ENCODE measurements around the gene EXOSC5.
"Not testable (repeated sequence)": the region's sequence is repeated elsewhere in the genome, so short reads cannot be mapped to it uniquely, and the experiment has no call there.

EXOSC5 gene

DNA sequence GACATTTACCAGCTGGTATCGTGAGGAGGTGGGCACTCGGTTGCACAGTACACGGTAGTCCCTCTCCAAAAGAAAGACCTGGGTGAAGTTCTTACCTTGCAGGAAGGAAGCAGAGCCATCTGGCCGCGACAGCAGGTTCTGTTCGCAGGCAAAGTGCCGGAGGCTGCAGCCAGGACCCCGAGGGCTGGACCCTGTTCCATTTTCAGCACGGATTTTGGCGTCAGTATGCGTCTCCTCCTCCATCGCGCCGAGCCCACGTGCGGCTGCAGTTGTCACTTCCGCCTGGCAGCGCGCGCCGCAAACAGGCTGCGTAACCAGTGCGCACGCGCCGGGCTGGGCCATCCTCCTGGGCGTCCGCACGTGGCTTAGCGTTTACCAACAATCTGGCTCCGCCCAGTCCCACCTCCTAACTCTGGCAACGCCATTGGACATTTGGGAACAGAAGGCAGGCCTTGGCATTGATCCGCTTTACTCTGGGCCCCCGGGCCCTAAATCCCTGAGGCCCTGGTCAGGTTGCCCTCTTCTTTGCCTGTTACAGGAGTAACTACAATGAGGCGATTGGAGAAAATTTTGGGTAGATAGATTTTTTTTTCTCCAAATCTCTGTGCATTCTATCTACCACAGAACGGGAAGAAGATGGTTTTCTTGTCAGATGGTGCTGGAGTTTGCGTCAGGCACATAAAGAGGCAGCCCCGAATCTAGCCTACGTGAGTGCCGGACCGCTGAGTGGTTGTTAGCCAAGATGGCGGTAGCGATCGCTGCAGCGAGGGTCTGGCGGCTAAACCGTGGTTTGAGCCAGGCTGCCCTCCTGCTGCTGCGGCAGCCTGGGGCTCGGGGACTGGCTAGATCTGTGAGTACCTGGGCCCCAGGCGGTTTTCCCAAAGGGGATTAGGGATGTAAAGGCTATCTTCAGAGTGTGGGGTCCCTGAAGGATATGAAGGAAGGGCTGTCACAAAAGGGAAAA, at the start of gene EXOSC5, which contains the start of gene BCKDHA:
Gene EXOSC5, minus strand, starts transcription at position 274 of the 964 bp plus-strand sequence. Its CDS starts 31 bp downstream, at position 243.
Gene BCKDHA, plus strand, starts transcription at position 733 of the 964 bp plus-strand sequence. Its CDS starts 10 bp downstream, at position 743.
- peak; percentile 100 for DNase-seq

DNA sequence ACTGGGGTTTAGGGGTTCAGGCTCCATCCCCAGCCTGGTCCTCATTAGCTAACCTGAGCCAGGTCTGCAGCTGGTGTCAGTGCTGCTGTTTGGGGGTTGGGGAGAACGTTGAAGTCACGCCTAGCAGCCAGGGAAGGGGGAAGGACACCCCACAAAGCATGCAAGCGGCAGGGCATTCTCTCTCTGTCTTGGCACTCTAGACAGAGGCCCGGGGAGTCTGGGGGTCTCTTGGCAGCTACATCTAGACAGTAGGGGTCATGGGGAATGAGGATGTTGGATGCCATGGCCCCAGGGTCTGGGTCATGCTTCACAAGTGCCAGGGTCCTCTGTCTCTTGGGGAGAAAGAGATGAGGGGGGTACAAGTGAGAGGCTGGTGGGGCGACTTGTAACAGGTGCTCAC, 48.4 kb upstream of the EXOSC5 start:
- no peak for DNase-seq

DNA sequence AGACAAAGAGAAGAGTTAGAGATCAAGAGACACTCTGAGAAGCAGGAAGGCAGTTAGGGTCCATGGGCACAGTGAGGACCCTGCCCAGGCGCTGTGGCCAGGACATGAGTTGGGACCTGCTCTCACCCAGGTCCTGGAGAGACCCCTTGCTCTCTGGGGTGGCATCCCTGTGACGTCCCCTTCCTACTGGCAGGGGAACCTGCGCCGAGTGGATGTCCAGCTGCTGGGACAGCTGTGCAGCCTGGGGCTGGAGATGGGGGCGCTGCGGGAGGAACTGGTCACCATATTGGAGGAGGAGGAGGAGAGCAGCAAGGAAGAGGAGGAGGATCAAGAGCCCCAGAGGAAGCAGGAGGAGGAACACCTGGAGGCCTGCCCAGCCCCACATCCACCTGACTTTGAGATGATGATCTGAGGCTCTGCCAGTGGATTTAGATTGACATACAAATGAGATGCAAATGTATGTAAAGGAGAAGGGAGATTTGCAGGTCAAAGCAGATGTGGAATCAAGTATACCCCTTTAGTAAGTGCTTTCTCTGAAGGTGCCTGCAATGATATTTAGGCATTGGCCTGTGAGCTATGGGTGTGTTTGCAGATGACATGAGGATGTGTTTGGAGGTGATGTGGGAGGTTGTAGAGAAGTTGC, 46.8 kb upstream of the EXOSC5 start:
- no peak for DNase-seq

DNA sequence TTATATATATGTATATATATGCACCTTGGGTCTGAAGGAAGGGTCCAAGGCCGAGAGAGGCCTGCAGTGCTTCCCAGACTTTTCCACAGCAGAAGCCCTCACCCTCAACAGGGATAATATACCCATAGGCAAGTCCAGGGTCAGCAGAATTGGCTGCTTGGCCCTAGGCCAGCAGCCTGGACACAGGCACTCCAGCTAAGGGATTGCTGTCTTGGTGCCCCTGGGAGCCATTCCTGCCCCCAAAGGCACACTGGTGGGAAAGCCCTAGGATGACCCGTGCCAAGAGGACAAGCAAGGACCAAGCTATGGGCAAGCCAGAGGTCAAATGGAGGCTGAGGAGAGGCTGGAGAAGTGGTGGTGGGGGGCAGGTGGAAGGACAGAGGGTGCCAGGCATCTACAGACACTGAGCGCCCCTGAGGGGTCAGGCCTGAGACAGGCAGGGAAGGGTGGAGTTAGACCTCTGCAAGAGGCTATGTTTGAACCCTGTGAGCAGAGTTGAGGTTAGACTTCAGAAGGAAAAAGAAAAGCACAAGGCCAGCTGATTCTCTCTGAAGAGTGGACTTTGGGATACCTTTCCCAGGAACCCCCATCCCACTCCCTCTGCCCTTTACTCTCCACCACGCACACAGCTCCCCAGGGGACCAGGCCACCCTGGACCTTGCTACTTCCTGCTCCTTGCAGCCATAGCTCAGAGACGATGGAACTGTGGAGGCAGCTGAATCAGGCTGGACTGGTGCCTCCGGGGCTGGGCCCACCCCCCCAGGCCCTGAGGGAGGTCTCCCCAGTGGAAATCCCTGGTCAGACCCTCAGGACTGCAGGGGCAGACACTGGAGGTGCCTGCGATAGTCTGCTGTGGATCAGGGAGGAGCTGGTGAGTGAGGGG, 45.6 kb upstream of the EXOSC5 start, which contains the start of gene ERICH4:
Gene ERICH4, plus strand, starts transcription at position 684 of the 883 bp plus-strand sequence. Its CDS starts 14 bp downstream, at position 698.
- DNase-seq, result no peak

DNA sequence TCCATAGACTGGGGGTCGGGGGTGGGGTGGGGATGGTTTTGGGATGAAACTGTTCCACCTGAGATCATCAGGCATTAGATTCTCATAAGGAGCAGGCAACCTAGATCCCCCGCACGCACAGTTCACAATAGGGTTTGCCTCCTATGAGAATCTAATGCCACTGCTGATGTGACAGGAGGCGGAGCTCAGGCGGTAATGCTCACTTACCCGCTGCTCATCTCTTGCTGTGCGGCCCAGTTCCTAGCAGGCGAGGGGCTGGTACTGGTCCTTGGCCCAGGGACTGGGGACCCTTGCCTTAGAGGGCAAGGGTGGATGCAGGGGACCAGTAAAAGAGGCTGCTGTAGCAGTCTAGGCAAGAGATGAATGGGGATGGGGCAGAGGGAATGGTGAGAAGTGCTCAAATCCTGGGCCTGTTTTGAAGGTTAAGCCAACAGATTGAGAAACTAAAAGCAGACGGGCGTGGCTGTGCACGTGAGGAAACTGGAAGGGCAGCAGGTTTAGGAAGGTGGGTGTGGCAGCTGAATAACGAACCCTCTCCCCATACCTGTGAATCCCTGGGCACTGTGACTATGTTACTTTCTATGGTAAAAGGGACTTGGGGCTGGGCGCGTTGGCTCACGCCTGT, 44.3 kb upstream of the EXOSC5 start:
- no peak for DNase-seq

DNA sequence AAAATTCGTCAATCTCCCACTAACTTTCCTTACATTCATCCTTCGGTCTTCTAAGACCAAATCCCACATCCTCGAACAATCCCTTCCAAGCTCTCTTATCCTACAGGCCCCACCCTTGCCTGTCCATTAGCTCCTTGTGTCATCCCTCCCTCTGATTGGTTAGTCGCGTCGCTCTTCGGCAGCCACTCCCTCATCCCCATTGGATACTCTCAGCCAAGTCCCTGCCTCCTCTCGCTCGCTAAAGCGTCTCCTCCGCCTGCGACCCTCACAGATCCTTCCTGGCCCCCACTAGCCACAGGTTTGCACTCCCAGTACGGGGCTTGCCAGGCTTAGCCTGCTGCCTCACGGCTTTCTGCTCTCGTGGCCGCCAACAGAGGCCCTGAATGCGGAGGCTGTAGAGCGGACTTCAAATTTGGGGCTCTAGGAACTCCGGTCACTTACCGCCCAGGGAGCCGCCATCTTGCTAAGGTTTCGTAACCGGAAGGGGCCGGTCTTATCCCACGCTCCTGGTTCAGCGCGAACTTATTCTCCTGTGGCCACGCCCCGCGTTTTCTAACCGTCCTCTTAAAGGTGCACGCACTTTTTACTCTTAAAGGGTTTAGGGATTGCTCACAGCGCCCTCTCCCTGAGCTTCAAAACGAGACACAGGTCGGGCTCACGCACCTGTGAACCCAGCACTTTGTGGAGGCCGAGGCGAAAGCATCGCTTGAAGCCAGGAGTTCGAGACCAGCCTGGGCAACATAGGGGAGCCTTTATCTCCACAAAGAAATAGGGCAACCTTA, 42.5 kb upstream of the EXOSC5 start, which contains the start of gene DMAC2:
Gene DMAC2, minus strand, starts transcription at position 472 of the 782 bp plus-strand sequence. Its CDS starts 13 bp downstream, at position 459.
- peak; percentile 100 for DNase-seq

DNA sequence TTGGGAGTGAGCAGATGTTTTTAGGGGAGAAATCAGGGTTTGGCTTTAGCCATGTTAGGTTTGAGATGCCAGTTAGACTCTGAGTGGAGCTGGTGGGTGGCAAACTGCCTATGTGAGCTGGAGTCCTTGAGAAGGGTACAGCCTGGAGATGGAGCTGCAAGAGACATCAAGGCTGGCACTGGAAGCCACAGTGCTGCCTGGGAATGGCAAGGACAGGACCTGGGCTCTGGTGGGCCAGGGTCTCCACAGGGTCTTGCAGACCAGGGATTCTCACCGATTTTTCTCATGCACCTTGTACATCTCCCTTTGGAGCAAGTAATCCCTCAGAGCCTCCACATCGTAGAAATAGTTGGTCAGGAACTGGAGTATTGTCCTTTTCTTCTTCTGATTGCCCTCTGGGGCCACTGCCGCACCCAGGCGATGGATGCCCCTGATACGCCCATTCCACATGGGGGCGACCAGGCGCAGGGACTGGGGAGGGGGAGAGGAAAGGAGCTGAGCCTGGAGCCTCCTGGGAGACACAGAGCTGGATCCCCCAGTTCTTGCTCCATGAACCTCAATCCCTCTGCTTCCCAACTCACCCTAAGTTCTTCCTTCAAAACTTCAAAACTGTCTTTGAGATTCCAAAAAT, 40.9 kb upstream of the EXOSC5 start:
- no peak for DNase-seq

DNA sequence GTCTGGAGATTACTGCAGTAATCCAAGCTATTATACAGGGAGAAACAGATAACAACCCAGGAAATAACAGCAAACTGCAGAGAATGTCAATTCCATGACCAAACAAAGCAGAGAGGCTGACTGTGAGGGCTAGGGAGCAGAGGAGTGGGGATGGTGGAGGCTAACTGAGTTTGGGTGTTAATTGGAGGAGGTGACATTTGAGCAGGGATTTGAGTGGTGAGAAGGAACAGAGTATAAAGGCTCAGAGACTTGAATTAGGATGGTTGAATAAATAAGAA, 39.5 kb upstream of the EXOSC5 start:
- DNase-seq, result no peak

DNA sequence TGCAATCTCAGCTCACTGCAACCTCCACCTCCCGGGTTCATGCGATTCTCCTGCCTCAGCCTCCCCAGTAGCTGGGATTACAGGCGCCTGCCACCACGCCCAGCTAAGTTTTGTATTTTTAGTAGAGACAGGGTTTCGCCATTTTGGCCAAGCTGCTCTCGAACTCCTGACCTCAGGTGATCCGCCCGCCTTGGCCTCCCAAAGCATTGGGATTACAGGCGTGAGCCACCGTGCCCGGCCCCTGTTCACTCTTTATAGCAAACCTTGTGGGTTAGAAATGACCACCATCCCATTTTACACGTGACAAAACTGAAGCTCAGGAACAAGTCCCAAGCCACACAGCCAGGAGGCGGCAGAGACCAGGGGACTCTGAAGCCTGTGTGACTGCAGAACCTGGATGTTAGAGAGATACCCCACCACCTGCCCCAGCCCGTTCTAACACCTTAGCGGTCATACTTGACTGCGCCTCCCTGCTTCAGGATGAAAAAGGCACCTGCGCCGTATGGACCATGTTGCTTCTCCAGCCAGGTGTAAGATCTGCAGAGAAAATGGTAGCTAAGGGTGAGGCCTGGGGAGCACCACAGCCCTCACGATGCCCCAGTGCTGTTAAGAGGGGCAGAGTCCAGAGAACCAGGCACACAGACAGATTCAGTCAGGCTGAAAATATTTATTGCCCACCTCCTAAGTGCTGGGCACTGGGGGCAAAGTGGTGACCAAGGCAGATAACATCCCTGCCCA, 38.9 kb upstream of the EXOSC5 start:
- DNase-seq, result no peak

DNA sequence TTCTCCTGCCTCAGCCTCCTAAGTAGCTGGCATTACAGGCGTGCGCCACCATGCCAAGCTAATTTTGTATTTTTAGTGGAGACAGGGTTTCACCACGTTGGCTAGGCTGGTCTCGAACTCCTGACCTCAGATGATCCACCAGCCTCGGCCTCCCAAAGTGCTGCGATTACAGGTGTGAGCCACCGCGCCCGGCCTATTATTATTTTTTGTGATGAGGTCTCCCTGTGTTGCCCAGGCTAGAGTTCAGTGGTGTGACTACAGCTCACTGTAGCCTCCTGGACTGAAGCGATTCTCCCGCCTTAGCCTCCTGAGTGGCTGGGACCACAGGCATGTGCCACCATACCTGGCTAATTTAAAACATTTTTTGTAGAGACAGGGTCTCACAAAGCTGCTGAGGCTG, 38.2 kb upstream of the EXOSC5 start:
- DNase-seq, result not testable (repeated sequence)

DNA sequence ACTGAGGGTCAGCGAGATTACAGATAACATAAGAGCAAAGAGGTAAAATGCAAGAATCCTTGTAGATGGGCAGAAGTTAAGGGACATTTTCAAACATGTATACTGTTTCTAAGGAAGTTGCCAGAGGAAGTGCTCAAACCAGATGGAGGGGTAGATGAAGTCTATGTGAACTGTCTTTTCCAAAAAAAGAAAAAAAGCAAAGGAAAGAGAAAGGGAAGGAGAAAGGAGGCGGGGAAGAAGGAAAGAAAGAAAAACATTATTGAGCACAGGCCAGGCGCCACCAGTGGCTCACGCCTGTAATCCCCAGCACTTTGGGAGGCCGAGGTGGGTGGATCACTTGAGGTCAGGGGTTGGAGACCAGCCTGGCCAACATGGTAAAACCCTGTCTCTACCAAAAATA, 37.3 kb upstream of the EXOSC5 start:
- DNase-seq, result no peak

DNA sequence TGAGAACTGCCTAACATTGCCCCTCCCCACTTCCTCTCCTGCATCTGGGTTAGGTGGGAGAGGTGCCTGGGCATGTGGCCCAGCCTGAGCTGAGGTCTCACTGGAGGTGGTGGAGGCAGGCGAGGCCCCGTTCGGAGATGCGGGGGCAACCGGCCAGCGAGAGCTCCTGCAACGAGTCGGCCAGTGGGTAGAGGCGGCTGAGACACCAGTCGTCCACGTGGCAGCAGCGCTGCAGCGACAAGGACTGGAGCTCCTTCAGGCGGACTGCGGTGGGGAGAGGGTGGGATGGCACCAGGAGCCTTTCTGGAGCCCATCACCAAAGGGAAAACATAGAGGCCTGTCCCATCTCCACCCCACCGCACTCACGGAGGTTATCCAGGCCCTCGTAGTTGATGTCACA, 36.0 kb upstream of the EXOSC5 start:
- DNase-seq, result no peak

DNA sequence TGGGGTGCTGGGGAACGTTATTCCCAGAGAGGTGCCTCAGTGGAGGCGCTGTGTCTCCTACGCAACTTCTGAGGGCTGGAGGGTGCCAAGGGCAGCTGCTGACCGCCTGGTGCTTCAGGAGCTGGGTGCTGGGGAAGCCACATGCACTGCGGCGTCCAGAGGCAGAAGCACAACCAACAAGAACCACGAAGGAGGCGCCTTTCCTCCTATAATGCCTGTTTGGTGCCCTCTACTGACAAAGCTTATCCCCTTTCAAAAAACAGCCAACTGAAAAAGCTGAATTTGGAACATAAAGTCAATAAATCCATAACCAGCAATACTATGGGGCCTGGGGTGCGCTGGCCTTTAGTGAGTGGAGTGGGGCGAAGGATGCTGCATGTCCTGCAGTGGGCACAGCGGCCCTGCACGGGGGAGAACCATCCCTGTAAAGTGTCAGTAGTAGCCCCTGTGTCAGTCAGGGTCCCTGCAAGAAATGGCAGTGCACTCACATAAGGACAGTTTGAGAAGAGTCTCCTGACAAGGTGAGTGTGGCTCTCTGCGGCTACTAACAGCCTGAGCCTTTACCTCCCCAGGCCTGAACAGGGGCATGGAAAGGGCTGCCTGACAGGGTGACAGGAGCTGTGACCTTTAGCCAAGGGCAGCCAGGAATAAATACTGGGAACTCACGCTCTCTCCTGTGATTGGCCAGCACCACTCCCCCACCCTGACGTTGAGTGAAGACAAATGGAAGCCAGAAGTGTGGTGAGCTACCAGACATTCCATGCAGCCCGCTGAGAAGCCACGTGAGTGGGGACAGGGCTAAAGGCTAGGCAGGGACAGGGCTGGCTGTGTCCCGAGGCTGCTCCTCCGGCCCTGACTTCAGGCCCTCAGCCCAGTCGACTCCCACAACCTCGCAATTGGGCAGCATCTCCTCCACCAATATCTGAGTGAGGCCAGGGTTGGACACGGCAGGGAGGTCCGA, 34.5 kb upstream of the EXOSC5 start:
- DNase-seq, result peak; percentile 82

DNA sequence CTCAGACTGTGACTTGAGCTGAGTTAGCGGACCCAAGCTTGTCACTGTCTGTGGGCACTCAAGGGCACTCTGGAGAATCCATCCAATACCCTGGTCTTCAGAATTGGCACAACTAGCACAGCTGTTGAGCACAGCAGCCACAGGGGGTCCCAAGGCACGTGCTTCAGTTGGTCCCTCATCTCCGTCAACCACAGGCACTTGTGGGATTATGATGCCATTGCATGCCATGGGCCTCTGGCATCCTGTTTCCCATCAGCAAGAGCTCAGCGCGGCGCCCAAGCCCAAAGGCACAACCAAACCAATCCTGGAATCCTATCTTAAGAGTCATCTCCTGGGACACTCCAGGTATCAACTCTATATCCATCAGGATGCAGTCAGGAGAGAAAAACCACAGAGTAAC, 33.8 kb upstream of the EXOSC5 start:
- no peak for DNase-seq

DNA sequence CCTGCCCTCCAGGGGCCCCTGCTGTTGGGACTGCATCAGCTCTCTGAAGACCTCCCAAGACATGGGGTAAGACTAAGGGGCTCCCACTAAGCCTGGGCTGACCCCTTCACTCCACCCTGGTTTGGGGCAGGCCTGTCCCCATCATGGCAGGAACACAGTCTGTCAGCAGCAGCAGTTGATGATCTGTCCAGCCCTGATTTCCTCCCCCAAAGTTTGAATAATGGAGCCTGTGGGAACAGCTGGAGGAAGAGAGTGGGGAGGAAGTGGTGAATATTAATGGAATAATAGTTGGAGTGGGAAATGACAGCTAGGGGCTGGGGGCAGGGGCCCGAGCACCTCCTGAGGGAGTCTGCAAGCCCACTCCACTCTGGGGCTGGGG, 31.3 kb upstream of the EXOSC5 start:
- DNase-seq, result no peak

DNA sequence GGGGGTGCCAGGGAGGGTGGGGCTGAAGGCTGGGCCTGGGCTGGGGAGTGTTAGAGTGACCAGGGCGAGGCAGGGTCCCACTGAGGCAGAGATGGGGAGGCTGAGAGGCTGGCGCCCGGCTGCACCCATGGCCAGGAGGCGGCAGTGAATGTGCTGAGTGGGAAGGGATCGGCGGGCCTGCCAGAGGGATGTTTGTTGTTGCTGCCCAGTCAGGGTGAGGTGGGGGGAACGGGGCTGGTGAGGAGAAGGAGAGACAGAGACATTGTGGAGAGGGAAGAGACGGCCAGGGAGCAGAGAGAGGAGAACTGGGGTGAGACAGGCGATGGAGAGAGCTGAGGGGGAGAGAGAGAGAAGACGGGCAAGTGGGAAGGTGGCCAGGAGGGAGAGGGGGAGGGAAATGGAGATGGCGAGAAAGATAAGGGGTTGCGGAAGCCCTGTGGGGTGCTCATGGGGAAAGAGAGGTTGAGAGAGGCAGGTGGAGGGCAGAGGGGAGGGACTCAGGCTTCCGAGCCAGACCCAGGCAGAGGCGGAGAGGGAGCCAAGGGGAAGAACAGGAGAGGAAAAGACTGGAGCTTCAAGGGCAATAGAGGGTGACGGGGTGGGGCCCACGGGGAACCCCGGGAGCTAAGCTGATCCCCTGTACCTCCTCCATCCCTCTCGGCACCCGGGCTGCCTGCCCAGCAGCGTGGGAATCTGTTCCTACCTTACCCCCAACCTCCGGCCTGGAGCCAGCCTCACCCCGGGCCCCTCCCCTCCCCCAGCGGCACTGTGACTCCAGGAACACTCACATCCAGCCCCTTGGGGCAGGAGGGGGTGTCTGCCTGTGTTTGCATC, 30.7 kb upstream of the EXOSC5 start:
- DNase-seq, result peak; percentile 68

DNA sequence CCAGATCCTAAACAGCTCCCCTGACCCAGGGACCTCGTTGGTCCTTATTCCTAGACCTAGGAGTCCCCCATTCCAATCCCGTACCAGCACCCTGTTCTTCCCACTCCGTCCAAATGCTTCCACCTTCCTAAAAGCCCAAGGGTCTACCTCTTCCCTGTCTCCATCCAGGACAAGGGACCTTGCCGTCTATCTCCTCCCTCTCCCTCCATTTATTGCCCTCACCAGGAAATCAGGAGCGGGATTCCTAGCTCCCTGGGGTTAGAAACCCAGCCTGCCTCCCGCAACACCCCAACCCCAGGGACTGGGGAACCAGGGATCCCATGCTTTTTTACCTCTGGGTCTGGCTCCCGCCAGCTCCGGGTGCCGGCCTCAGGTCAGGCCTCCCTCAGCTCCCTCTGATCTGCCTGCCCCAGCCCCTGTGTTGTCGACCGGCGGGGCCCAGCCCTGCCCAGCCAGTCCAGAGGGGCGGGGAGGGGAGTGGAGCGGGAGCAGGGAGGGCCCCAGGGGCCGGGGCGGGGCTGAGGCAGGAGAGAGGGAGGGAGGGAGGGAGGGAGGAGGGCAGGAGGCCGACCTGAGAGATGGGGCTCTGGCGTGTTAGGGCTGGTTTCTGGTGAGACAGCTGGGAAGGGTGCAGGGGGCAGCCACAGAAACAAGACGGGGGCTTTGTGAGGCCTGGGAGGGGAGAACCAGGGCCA, 29.9 kb upstream of the EXOSC5 start, which contains the start of gene B3GNT8:
Gene B3GNT8, minus strand, starts transcription at position 423 of the 695 bp plus-strand sequence. CDS start 596 bp downstream, outside the sequence.
- DNase-seq, result peak; percentile 92
